ENCODE results near the gene RTEL1.

DNA sequence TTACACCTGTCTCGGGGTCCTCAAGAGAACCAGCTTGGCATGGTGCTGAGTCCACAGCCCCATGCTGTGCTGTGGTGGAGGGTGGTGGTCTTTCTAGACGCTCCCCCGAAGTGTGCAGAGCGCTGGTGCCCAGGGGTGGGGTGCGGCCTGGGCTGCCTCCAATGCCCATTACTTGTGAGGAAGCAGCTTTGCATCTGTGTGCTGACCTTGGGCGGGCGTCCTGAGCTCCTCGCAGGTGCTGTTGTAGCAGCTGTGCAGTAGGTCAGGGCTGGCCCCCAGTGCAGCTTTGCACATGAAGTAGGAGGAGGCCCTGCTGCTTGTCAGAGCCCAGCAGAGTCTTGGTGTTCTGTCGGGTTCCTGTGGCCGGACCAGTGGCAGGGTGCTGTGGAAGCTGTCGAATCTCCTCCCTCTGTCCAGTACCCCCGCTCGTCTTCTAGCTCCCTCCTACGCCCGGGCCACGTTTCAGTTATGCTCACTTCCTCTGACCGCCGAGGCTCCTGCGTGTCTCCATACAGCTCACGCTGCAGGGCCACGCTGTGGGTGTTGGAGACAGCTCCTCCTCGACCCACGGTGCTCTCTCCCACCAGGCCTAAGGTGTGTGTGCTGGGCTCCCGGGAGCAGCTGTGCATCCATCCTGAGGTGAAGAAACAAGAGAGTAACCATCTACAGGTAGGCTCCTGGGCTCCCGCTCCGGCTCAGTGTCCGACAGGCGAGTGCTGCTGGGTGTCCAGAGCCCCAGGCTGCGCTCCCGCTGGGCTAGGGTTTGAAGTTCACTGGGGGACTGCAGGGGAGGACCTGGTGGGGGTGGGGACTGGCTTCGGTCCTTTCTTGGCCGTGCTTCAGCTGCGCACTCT lies 4.1 kb downstream of the RTEL1 start:
- TF ChIP-seq, protein P1, sequence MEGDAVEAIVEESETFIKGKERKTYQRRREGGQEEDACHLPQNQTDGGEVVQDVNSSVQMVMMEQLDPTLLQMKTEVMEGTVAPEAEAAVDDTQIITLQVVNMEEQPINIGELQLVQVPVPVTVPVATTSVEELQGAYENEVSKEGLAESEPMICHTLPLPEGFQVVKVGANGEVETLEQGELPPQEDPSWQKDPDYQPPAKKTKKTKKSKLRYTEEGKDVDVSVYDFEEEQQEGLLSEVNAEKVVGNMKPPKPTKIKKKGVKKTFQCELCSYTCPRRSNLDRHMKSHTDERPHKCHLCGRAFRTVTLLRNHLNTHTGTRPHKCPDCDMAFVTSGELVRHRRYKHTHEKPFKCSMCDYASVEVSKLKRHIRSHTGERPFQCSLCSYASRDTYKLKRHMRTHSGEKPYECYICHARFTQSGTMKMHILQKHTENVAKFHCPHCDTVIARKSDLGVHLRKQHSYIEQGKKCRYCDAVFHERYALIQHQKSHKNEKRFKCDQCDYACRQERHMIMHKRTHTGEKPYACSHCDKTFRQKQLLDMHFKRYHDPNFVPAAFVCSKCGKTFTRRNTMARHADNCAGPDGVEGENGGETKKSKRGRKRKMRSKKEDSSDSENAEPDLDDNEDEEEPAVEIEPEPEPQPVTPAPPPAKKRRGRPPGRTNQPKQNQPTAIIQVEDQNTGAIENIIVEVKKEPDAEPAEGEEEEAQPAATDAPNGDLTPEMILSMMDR (IDR thresholded peaks at IDR 0.05), result no peak
- TF ChIP-seq POLR2AphosphoS5 (IDR thresholded peaks at IDR 0.05; ENCODE audit: insufficient read depth in 1 of 2, low read depth in 1 of 2), result no peak
